Thyroid gland (tissue), 4 donors: ENCODE measurements around the gene ETHE1.

Experiments
- CTCF ChIP-seq, 6 experiments: fragments of 200-600 bp in 3 of 6; fragments of 450-650 bp in 3 of 6; sonication (generic) in 3 of 6; IDR thresholded peaks; one replicate each; pipeline ENCODE4 v1.5.1; 2016 to 2019; ENCODE audit warnings: antibody characterized with exemption in 6 of 6, mild to moderate bottlenecking in 2 of 6, inconsistent platforms in 1 of 6, moderate library complexity in 1 of 6
- POLR2A ChIP-seq, 2 donors: fragments of 450-650 bp; IDR thresholded peaks; one replicate each; pipeline ENCODE4 v1.6.1; 2017; ENCODE audit warnings: antibody characterized with exemption in 2 of 2, mild to moderate bottlenecking in 2 of 2, moderate library complexity in 1 of 2

DNA sequence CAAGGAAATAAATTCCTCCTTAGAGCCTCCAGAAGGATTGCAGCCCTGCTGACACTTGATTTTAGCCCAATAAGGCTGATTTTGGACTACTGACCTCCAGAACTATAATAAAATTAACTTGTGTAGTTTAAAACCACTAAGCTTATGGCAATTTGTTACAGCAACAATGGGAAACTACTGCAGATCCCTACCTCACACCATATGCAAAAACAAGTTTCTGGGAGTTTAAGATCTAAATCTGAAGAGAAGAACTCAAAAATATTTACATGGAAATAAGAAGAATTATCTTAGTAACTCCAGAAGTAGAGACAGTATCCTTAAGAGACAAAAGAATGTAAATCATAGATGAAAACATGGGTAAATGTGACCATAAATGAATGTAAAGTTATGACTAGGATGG is 11.9 kb upstream of the ETHE1 start:
- TF ChIP-seq CTCF (IDR thresholded peaks at IDR 0.05) = no peak
- TF ChIP-seq POLR2A (IDR thresholded peaks at IDR 0.05) = no peak
